Measurements from ENCODE around the gene ADD1.
"Not testable (repeated sequence)": the region's sequence is repeated elsewhere in the genome, so short reads cannot be mapped to it uniquely, and the experiment has no call there.

ADD1 gene

DNA sequence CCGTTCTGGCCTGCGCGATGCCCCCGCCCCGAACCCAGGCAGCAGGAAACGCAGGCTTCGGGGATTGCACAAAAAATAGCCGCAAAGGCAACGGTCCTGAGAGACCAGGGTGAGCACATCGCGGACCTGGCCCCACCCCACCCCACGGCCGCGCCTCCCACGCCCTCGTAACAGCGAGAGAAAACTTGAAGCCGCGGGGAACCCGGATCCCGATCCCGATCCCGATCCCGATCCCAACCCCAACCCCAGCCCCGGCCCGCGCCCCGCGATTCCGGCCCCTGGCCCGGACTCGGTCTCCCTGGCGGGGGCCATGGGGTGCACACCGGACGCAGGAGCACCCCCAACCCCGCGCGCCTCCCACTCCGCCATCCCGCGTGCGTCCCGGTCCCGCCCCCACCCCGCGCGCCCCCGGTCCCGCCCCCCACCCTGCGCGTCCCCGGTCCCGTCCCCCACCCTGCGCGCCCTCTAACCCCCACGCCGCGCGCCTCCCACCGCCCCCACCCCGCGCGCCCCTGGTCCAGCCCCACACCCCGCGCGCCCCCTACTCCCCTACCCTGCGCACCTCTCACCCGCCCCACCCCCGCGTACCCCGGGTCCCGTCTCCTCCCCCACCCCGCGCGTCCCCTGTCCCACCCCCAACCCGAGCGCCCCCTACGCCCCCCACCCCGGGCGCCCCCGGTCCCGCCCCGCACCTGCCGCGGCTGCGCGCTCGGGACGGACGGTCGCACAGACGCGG is 90.6 kb downstream of the ADD1 start:
- DNase-seq (ENCODE audit: low read depth in 2 of 2) = no peak

DNA sequence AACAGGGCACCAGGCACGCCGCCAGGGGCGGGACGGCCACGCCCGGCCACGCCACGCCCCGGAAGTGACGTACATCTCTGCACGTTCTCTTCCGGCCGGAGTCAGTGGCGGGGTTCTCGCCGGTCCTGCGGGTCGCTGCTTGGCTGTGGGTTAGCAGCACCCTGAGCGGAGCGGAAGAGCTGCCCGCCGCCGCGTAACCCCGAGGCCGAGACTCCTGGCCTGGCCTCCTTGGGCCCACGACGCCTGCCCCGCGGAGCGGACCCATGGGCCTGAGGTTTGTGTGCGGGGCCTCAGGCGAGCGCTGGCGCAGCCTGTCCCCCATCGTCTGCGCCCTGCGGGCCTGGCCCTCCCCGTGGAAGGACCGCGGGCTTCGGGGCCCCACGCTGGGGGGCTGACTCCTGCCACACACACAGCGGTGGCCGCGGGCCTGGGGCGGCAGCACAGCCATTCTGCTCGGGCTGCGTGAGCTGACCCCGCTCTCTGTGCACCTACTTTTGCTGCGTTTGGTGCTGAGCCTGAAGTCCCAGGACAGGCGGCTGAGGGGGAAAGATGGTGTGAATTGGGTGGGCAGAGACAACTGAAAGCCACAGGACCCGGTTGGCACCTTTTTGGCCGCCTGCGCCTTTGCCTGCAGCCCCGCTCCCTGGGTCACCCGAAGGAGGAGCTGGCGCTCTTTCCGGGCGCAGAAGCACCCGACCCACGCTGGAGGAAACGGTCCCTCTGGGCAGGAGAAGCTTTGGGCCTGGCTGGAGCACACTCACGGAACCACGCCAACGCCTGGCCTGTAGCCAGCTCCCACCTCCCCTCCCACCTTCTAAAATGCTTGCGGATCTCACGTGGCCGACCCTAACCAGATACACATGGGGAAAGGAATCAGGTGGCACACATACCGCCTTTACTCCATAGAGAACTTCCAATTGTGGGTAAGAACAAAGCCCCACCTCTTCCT is 91.4 kb downstream of the ADD1 start:
- DNase-seq (ENCODE audit: low read depth in 2 of 2) = peak; percentile 96 to 98

DNA sequence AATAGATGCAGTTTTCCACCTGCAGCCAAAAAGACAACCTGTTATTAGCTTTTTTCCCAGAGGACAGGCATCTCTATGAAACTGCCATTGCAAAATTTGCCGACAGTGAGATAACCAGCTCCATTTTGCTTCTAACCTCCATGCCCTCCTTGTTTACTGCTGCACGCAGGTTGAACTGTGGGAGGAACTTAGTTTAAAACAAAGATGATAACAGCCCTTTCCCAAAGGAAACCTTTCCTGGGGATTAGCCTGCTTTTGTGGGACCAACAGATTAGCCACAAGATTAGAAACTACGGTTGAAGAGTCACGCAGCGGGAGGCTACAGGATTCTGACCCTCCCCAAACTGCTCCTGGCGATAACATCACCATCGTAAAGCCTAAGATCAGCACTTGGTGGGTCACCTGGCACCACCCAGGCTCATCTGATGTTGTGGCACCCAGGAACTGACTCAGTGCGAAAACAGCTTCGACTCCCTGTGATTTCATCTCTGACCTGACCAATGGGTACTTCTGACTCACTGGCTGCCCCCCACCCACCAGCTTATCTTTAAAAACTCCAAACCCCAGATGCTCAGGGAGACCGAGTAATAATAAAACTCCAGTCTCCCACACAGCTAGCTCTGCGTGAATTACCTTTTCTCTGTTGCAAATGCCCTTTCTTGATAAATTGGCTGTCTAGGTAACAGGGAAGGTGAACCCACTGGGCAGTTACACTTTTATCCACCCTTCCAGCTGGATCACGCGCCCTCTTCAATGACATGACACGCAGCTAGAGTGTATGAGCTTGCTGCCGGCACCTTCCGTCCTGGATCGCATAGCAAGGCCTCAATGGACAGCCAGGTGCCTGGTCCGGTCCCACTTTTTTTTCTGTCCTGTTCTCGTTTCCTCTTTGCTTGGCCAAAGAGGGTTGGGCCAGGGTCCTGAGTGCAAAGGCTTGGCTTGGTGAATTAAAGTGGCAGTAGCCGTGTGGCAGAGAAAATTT is 92.4 kb downstream of the ADD1 start:
- DNase-seq (ENCODE audit: low read depth in 2 of 2) = peak; percentile 47 to 65

DNA sequence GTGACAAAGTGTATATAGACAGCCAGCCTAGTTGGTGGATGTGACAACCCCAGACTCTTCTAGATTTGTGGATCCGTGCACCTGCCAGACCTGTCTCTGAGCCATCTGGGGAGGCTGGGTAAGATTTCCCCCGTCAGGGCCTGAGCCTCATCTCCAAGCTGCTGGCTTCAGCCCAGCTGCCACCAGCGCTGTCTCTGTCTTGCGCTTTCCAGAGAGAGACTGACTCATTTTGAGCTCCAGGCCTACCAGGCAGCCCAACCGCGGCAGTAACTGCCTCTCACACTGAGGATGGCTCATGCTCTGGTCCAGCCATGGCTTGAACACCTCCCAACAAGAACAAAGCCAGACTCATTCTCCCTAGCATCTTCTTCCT is 93.1 kb downstream of the ADD1 start:
- DNase-seq (ENCODE audit: low read depth in 2 of 2) = peak in 1 of 2 donors; percentile 46

DNA sequence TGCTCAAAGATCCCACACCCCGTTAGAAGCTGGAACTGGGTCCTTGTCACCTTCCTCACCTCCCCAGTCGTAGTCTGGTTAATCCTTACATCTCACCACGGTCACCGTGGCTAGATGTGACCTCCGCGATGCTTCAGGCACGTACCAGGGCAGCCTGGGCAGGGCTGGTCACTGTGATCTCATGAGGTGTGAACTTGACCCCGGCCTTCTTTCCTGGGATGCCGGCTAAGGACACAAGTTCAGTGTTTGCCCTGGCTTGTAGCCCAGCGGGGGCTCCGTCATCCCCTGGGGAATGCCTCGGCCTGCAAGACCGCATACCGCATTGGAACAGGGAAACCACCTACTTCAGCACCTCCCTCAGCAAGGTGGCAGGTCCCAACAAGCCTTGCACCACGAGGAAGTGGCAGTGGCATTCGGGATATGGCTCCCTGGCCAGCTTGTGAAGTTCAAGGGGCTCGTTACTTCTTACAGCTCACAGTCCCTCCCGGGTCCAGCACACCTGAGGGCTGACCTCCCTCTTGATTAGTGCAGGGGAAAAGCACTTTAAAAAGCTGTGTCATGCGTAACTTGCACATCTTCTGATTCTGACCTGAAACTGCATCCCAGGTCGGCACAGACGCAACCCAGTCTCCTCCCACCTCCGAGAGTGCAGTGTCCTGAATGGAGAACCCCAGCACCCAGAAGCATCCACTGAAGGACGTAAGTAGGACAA is 93.7 kb downstream of the ADD1 start:
- no peak for DNase-seq (ENCODE audit: low read depth in 2 of 2)

DNA sequence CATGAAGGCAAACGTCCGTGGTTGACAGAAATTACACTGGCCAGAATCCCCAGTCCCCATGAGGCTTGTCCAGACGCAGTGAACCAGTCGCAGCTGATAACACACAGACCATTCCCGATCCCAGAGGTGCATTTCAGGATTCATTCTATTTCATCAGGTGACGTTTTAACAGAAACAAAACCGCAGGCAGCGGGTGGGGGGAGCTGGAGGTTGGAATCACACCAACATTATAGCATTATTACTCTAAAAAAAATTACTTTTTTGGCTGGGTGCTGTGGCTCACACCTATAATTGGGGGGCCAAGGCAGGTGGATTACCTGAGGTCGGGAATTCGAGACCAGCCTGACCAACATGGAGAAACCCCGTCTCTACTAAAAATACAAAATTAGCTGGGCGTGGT is 94.3 kb downstream of the ADD1 start:
- no peak for DNase-seq (ENCODE audit: low read depth in 2 of 2)

DNA sequence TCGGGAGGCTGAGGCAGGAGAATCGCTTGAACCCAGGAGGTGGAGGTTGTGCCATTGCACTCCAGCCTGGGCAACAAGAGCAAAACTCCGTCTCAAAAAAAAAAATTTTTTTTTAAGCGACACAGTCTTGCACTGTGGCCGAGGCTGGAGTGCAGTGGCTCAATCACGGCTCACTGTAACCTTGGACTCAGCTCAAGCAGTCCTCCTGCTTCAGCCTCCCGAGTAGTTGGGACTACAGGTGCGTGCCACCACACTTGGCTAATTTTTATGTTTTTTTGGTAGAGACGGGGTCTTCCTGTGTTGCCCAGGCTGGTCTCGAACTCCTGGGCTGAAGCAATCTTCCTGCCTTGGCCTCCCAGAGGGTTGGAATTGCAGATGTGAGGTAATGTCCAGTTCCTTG is 94.8 kb downstream of the ADD1 start:
- DNase-seq (ENCODE audit: low read depth in 2 of 2) = not testable (repeated sequence)

DNA sequence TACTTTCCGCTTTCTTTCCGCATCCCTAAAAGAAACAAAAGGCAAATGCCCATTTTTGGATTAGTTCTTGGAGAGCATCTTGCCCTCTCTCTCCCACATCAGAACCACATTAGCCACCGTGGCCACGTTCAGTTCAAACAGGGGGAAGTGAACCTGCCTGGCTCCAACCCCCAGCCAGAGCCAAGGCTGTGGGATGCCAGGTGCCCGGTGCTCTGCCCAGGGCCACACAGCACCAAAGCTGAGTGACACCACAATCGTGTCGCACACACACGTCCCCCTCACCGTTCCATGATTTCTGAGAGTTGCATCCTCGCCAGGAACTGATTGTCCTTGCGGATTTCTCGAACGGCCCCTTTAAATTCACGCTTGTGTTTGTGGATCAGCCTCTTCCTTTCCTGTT is 95.3 kb downstream of the ADD1 start:
- no peak for DNase-seq (ENCODE audit: low read depth in 2 of 2)

DNA sequence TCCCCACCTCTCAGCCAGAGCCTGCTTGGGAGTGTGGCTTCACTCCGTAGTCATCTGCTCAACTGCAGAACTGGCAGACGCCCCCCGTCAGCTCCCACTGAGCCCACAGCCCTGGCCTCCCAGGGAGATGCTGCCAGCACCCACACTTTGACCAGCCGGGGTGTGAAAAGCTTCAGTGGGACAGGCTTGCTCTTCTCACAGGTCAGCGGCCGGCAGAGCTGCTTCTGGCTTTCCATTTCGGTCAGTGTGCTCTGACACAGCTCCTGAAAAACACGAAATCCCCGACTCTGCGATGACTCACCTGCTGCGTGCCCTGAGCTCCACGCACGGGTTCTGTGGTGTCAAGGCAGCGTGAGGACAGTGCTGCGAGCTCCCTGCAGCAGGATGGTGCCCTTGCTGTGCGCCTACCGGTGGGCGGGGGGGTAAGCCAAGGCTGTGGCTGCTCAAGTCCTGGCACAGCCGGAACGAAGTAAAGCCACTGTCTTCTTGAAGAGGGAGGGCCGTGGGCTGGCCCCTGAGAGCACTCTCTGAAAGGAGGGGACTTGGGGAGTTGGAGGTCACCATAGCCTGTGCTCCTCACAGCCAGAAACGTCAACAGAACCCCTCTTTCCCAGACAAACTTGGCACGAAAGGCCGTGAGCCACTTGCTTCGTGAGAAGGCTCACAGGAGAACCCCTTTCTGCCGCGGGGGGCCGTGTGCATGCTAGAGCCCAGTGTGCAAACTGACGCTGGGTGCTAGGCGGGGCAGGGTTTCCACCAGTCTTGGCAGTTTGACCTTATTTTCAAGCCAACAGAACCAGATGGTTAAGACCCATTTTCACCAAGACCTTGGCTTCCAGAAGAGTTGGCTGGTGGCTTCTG is 96.0 kb downstream of the ADD1 start:
- DNase-seq (ENCODE audit: low read depth in 2 of 2) = no peak

DNA sequence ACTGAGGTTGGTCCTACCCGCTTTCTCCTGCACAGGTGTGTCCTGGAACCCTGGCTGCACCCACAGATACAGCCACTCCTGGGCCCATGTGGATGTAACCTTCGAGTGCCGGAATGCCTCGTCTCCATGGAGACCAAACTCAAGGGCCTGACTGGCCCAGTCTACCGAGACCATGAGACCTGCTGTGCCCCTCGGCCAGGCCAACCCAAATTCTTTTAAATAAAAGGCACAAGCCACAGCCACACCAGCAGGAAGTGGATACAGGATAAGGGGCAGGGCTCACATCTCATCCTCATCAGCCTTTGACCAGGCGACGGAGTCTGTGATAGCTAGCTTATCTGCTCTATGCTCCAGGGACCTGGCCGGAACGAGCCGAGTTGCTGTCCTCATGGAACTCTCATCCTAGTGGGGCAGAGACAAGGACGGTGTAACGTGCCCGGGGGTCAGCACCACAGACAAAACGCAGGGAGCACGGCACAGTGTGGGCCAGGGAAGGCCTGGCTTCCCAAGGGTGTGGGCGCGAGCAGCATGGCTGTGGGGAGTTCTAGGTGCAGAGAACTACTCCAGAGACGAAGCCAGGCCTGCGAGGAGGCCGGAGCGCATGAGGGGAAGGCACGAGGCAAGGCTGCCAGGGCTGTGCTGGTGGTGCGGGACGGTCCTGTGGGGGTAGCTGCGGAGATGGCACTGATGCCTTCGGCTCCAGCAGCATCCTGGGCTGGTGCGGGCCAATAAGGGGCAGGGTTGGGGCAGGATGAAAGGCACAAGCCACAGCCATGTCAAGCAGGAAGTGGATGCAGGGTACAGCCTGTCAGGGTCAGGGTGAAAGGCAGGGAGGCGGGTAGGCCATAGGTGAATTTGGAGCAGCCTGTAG is 96.9 kb downstream of the ADD1 start:
- DNase-seq (ENCODE audit: low read depth in 2 of 2) = no peak

DNA sequence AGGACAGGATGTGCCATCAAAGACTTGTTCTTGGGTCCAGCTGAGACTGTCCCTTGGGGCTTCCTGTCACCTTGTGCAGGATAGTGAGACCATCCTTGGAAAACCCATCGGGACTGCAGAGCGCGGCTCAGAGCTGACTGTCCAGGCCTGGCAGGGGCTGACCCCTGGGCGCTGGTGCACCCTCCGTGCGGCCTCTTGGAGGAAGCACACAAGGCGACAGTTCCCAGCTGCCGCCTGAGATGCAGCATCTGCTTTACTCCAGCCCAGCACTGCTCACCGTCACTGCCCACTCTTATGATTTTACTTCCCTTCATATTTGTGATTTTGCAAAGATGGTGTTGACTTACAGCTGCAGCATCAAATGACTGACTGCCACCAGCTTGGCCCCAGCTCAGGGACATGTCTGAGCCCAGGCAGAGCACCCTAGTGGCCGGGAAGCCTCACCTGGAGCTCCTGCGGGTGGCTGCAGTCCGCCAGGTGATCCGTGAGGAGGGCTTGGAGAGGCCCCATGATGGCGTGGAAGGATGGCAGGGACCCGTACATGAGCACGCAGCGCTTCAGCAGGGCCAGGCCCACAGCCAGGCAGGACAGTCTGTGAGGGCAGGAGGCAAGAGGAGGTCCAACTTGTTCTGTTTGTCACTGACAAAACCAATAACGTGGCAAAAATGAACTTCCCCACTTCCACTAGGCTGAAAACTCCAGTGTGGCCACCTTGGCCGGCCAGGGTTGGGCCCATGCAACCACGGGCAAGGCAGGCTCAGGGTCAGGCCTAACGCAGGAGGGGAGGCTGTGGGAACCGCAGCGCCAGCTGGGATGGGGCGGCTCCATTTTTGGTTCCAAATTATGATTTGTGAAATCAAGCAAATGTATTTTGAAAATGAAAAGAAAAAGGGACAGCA is 97.7 kb downstream of the ADD1 start:
- no peak for DNase-seq (ENCODE audit: low read depth in 2 of 2)

DNA sequence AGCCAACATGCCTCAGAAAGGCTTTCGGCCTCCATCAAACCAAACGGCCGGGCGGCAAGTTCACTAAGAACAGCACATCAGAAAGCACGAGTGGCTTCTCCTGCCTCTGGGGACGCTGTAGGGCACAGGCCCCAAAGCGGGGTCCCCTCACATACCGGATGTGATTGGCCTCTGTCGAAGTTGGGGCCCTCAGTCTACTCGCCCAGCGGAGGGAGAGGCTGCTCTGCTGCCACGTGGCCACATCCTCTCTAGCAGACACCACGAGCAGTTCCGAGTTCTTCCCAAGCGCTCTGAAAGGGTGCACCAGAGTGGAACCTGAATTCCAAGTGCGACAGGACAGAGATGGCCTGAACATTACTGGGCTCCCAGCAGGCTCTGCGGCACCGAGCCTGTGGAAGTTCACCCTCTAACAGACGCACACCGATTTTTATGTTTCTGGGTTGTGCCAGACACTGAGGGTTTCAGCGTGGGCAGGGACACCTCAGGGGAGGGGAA is 98.4 kb downstream of the ADD1 start:
- no peak for DNase-seq (ENCODE audit: low read depth in 2 of 2)

DNA sequence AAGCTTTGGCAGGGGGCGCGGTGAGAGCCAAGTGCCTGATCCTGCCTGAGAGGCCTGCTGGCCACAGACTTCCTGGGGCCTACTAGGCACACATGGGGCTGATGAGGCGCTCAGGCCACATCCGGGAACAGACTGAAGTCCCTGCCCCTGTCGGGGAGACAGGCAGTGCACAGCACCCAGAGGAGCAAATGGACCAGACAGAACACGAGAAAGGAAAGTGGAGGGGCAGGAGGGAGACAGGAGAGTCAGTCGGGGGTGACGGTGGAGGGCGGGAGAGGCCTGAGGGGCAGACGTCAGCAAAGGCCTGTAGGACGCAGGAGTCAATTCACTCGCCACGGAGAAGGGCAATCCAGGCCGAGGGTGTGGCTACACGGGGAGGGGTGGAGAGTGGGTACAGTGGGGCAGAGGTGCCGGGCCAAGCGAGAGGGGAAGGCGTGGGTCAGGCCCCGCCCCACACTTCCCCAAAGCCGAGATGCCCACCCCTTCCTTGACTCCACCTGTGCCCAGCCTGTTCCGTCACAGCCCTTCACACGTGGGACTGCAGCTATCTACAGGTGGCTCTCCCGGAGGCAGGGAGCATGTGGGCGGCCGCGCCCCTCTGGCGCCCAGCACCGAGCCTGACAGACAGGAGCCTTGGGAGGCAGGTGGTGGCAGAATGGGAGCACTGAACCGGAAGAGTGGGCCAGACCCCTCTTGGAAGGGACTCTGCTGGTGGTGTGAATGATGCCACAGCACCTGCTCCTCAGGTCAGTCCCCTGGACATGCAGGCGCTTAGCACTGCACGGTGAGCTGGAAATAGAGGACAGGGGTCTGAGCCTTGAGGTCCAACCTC is 99.1 kb downstream of the ADD1 start:
- DNase-seq (ENCODE audit: low read depth in 2 of 2) = no peak

DNA sequence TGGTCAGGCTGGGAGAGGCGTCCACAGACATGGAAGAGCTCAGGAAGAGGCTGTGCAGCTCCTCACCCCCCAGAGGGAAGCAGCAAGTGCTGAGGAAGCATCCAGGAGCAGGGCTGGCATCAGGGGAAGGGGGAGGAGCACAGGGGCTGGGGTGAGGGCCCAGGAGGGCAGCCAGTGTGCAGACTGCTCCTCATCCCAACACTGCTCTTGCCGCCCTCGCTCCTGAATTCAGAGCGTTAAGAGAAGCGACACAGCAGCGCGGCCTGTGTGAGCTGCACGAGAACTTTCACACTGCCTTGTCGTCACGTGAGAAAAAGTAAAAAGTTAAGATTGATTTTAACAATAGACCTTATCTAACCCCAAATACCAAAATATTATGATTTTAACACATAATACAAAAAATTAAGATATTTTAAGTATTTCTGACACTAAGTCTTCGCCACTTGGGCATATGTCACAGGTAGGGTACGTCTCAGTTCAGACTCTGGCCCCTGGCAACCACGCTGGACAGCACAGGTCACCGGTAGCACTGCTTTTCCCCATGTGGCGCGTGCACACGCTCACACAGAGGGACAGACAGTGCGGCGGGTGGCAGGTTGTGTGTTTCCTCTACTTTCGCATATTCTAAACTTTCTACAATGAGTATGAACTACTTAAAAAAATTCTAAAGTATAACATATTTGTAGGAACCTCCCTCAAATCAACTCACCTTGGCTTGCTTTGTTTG is 99.9 kb downstream of the ADD1 start:
- DNase-seq (ENCODE audit: low read depth in 2 of 2) = no peak

DNA sequence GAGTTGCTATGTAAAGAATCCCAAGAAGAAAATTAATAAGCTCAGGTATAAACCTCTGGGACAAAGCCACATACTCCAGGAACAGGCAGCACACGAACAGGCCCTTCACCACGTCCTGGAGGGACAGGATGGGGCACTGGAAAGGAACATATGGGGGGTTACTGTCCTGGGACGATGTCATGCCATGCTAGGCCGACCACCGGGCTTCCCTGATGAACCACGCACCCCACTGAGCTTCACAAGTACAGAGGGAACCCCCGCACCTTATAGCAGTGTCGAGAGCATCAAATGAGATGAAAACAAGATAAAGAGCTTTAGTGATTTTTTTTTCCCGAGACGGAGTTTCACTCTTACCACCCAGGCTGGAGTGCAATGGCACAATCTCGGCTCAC is 100.4 kb downstream of the ADD1 start:
- no peak for DNase-seq (ENCODE audit: low read depth in 2 of 2)
